GM23248 (cell line): ENCODE measurements around the gene CD9. TPM values are rescaled to one million over a fixed set of nuclear protein-coding genes. Genes with fewer than 3 reads are reported as not detected.
"Not testable (repeated sequence)": the region's sequence is repeated elsewhere in the genome, so short reads cannot be mapped to it uniquely, and the experiment has no call there.

Experiments
- DNase-seq: peaks from one replicate; pipeline ENCODE4 v3.0.0-alpha.2; 2015
- H2AFZ ChIP-seq: fragments of 200-600 bp; sonication (generic); 2 replicates; pipeline ENCODE4 v1.6.1; 2016; ENCODE audit warnings: antibody characterized with exemption
- H3F3A ChIP-seq: fragments of 200-600 bp; sonication (generic); 2 replicates; pipeline ENCODE4 v1.6.1; 2016; ENCODE audit warnings: mild to moderate bottlenecking, antibody characterized with exemption, mixed run types; ENCODE audit not compliant: insufficient read depth
- H3K27ac ChIP-seq: fragments of 200-600 bp; sonication (generic); 2 replicates; pipeline ENCODE4 v1.5.1; 2016; ENCODE audit warnings: mild to moderate bottlenecking
- H3K27me3 ChIP-seq: fragments of 200-600 bp; sonication (generic); replicated peaks from 2 replicates; pipeline ENCODE4 v1.6.1; 2016; ENCODE audit warnings: mild to moderate bottlenecking; ENCODE audit not compliant: insufficient read depth
- H3K36me3 ChIP-seq: fragments of 200-600 bp; sonication (generic); 2 replicates; pipeline ENCODE4 v1.6.1; 2016; ENCODE audit warnings: low read depth, mild to moderate bottlenecking
- H3K4me1 ChIP-seq: fragments of 200-600 bp; sonication (generic); 2 replicates; pipeline ENCODE4 v1.6.1; 2016; ENCODE audit warnings: mild to moderate bottlenecking; ENCODE audit not compliant: insufficient read depth
- H3K4me2 ChIP-seq: fragments of 200-600 bp; sonication (generic); one replicate; pipeline ENCODE4 v1.6.1; 2016; ENCODE audit warnings: mild to moderate bottlenecking; ENCODE audit not compliant: unreplicated experiment
- H3K4me3 ChIP-seq: fragments of 200-600 bp; sonication (generic); 2 replicates; pipeline ENCODE4 v1.5.1; 2016; ENCODE audit warnings: mild to moderate bottlenecking
- H3K79me2 ChIP-seq: fragments of 200-600 bp; sonication (generic); 2 replicates; pipeline ENCODE4 v1.6.1; 2016; ENCODE audit warnings: mild to moderate bottlenecking; ENCODE audit not compliant: insufficient read depth
- H3K9ac ChIP-seq: fragments of 200-600 bp; sonication (generic); 2 replicates; pipeline ENCODE4 v1.6.1; 2016; ENCODE audit warnings: mild to moderate bottlenecking
- H3K9me2 ChIP-seq: fragments of 200-600 bp; sonication (generic); 2 replicates; pipeline ENCODE4 v1.6.1; 2016; ENCODE audit warnings: mixed run types, mild to moderate bottlenecking, moderate library complexity; ENCODE audit not compliant: insufficient read depth
- H3K9me3 ChIP-seq: fragments of 200-600 bp; sonication (generic); one replicate; pipeline ENCODE4 v1.6.1; 2017; ENCODE audit warnings: low read depth
- H4K20me1 ChIP-seq: fragments of 200-600 bp; sonication (generic); 2 replicates; pipeline ENCODE4 v1.6.0; 2016; ENCODE audit not compliant: insufficient read depth
- EZH2 ChIP-seq: fragments of 200-600 bp; sonication (generic); IDR thresholded peaks from 2 replicates; pipeline ENCODE4 v1.6.1; 2018; ENCODE audit warnings: antibody characterized with exemption, mild to moderate bottlenecking; ENCODE audit not compliant: insufficient read depth, poor library complexity, severe bottlenecking
- EZH2phosphoT487 ChIP-seq: fragments of 200-600 bp; sonication (generic); IDR thresholded peaks from 2 replicates; pipeline ENCODE4 v1.6.1; 2018; ENCODE audit warnings: antibody characterized with exemption, moderate library complexity, mild to moderate bottlenecking, low read depth; ENCODE audit not compliant: insufficient read depth
- WGBS, 2 experiments: methylation state at CpG; one replicate each; pipeline ENCODE4 v1.1.6; 2015 to 2017; ENCODE audit warnings: low lambda C conversion rate in 2 of 2, low coverage in 1 of 2; ENCODE audit errors: missing lambda C conversion rate in 2 of 2; 5-methylcytosine and 5-hydroxymethylcytosine counted together
- in situ Hi-C: fragments of 300-500 bp; cut with MboI; formaldehyde crosslinking; loops from 2 replicates; pipeline ENCODE4 v1.15.0; 2020
- polyA plus RNA-seq: library from polyadenylated mRNA; unstranded; fragments of >200 nt; fragmentation: Nextera tagmentation; extraction: Ambion mirVana; gene quantifications from 2 replicates; pipeline ENCODE4 v1.2.1, GENCODE V29; 2016
- total RNA-seq: library from RNA; depleted of rRNA; stranded (reverse); fragments of >200 nt; shearing (Covaris generic); gene quantifications from 2 replicates; pipeline ENCODE4 v1.2.3, GENCODE V29; 2014

Gene CD9
- total and polyA plus RNA-seq, 2 experiments from 2014 or later = 28.6 to 46.9 TPM

DNA sequence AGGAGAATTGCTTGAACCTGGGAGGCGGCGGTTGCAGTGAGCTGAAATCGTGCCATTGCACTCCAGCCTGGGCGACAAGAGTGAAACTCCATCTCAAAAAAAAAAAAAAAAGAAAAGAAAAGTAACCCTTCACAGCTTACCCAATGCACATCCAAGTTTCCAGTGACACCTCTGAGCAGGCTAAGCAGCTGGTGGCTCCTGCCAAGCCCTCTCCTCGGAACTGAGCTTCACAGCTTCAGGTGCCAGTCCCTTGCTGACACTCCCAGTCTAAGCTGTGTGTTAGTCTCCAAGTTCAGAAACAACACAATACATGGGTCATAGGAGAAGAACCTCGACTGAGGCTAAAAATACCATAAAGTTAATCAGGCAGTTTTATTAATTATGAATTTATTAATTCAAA lies 7.9 kb downstream of the CD9 start:
- Histone ChIP-seq H3K9me2 (no peaks in the 10 kb centered on the region), H3K27ac (no peak overlapping the region), H3K4me2 (no peak overlapping the region), H3K9ac (no peak overlapping the region), H3K27me3 (no peaks in the 10 kb centered on the region), H3K36me3 (no peaks in the 10 kb centered on the region), H4K20me1 (no peaks in the 10 kb centered on the region), H3K4me1 (peaks cover 28% of the 10 kb centered on the region), H3F3A (peaks cover 24% of the 10 kb centered on the region), H2AFZ (no peak overlapping the region), H3K9me3 (no peaks in the 10 kb centered on the region), H3K79me2 (no peaks in the 10 kb centered on the region), H3K4me3 (no peak overlapping the region)
- no peak for DNase-seq
- TF ChIP-seq EZH2 = no peak
- TF ChIP-seq EZH2phosphoT487 = no peak
- 62 to 72% methylated on average over 6 of the region's 6 CpGs for WGBS, 2 experiments
- in situ Hi-C loops = no loop called here

DNA sequence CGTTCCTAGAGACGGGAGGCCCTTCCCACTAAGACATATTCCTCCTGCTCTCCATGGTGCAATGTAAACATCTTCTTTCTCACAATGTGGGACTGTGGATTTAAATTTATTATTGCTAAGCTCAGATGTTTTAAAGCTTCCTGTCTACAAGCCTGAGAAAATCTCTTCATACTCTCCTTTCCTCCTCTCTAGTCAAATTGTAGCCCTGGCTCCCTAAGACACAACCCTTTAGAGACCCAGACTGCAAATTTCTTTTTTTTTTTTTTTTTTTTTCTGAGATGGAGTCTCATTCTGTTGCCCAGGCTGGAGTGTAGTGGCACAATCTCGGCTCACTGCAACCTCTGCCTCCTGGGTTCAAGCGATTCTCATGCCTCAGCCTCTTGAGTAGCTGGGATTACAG lies 9.2 kb downstream of the CD9 start:
- DNase-seq, H3K9ac ChIP-seq, H4K20me1 ChIP-seq, H2AFZ ChIP-seq, H3K79me2 ChIP-seq, H3K27ac ChIP-seq, H3K4me3 ChIP-seq, H3K36me3 ChIP-seq, H3K9me3 ChIP-seq, H3K4me2 ChIP-seq, H3K27me3 ChIP-seq, H3K9me2 ChIP-seq, in situ Hi-C loops: not testable (repeated sequence)
- H3F3A ChIP-seq = peaks cover 24% of the 10 kb centered on the region
- H3K4me1 ChIP-seq = peaks cover 35% of the 10 kb centered on the region
- 99 to 100% methylated on average over 3 to 4 of the region's 4 CpGs for WGBS, 2 experiments

DNA sequence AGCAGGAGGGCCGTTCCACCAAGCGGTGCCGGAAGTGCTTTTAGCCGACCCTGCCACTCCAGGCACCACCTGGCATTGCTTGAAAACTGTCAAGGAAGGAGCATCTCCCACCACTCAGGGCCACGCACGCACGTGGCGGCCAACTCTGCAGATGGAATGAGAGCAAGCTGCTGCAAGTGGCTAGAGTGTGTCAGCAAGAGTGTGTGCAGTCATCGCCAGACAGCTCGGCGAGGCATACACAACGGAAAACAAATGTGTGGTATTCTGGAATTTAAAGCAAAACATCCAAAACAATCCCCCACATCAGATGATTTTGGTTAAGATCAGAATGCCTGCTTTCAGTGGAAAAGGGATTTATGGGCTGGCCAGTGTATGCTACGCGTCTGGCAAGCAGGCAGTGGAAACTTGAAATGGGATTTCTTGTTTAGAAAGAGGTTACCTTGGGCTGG lies 11.2 kb downstream of the CD9 start:
- in situ Hi-C loops = no loop called here
- peaks cover 33% of the 10 kb centered on the region for H3F3A ChIP-seq
- 3% methylated on average over 14 of the region's 14 CpGs for WGBS, 2 experiments
- no peaks in the 10 kb centered on the region for H3K9me3 ChIP-seq
- DNase-seq = peak; percentile 89
- H3K27ac ChIP-seq = peak overlapping the region; percentile 76
- H2AFZ ChIP-seq = no peak overlapping the region
- H3K36me3 ChIP-seq = no peaks in the 10 kb centered on the region
- H3K27me3 ChIP-seq = no peaks in the 10 kb centered on the region
- no peaks in the 10 kb centered on the region for H3K79me2 ChIP-seq
- TF ChIP-seq EZH2 (no peak), EZH2phosphoT487 (peak; percentile 99)
- no peaks in the 10 kb centered on the region for H4K20me1 ChIP-seq
- peak overlapping the region; percentile 45 for H3K4me2 ChIP-seq
- 0 out of 2 replicates have a peak overlapping the region, but pooled peaks have one; percentile 29 for H3K4me3 ChIP-seq
- no peaks in the 10 kb centered on the region for H3K9me2 ChIP-seq
- peak overlapping the region; percentile 74 for H3K9ac ChIP-seq
- H3K4me1 ChIP-seq = peaks cover 55% of the 10 kb centered on the region

DNA sequence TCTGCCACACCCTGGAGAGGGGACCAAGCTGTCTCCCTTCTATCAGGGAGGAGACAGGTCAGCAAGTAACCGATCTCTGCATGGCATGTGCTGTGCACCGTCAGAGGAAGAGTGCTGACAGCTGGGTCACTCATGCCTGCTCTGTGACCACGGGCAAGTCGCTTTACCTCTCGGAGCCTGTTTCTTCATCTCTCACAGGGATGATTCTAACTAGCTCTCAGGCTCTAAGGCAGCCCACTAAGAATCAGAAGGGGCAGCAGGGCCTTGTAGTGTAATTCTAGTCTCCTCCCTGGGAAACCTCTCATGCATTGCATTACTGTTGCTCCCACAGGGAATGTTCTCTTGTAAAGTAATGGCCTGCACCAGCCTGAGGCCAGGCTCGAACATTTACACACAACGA lies 11.9 kb downstream of the CD9 start:
- H3K4me3 ChIP-seq = 0 out of 2 replicates have a peak overlapping the region, but pooled peaks have one; percentile 29
- no peak overlapping the region for H2AFZ ChIP-seq

DNA sequence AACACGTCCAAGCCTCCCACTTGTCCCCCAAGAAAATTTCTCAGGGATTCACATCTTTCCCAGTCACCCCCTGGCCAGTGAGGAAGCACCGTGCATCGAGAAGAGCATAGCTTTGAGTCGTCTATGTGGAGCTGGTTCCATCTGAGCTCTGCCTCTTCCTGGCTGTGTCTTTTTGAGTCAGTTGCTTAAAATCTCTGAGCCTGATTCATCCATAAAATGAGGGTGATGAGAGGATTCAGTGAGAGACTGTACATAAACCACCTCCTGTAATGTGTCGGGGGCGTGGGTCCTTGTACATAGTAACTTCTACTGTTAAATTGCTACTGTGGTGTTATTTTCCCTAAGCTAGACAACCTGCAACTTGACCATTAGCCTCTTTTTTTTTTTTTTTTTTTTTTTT lies 13.8 kb downstream of the CD9 start:
- H3K4me1 ChIP-seq = peaks cover 57% of the 10 kb centered on the region
- H3K36me3 ChIP-seq = no peaks in the 10 kb centered on the region
- H3K4me2 ChIP-seq = no peak overlapping the region
- H3K79me2 ChIP-seq = no peaks in the 10 kb centered on the region
- H2AFZ ChIP-seq = no peak overlapping the region
- TF ChIP-seq EZH2 = no peak
- TF ChIP-seq EZH2phosphoT487 = no peak
- H4K20me1 ChIP-seq = no peaks in the 10 kb centered on the region
- H3K27ac ChIP-seq = no peak overlapping the region
- peak; percentile 75 for DNase-seq
- WGBS, 2 experiments = 29 to 34% methylated on average over 6 of the region's 6 CpGs
- in situ Hi-C loops = no loop called here
- H3K9me3 ChIP-seq = no peaks in the 10 kb centered on the region
- H3K9ac ChIP-seq = 0 out of 2 replicates have a peak overlapping the region, but pooled peaks have one; percentile 9
- H3F3A ChIP-seq = peaks cover 37% of the 10 kb centered on the region
- no peak overlapping the region for H3K4me3 ChIP-seq
- H3K27me3 ChIP-seq = no peaks in the 10 kb centered on the region
- H3K9me2 ChIP-seq = no peaks in the 10 kb centered on the region

More for the DNA sequence above, 11.9 kb downstream of the CD9 start:
- no peaks in the 10 kb centered on the region for H3K9me2 ChIP-seq
- H3K27me3 ChIP-seq = no peaks in the 10 kb centered on the region
- no peaks in the 10 kb centered on the region for H3K79me2 ChIP-seq
- peak overlapping the region; percentile 74 for H3K9ac ChIP-seq
- H3K9me3 ChIP-seq = no peaks in the 10 kb centered on the region
- in situ Hi-C loops = no loop called here
- no peaks in the 10 kb centered on the region for H3K36me3 ChIP-seq
- no peaks in the 10 kb centered on the region for H4K20me1 ChIP-seq
- H3F3A ChIP-seq = peaks cover 35% of the 10 kb centered on the region
- TF ChIP-seq EZH2phosphoT487 (no peak), EZH2 (no peak)
- peak; percentile 51 for DNase-seq
- peak overlapping the region; percentile 76 for H3K27ac ChIP-seq
- peak overlapping the region; percentile 45 for H3K4me2 ChIP-seq
- WGBS, 2 experiments = 23 to 29% methylated on average over 7 of the region's 7 CpGs
- peaks cover 56% of the 10 kb centered on the region for H3K4me1 ChIP-seq
